HG02623 (cell line): Measurements from ENCODE around the gene CDHR3.
A peak's percentile ranks its signal among the peaks of the same experiment; 100 is the strongest.

Experiments
- ATAC-seq: cut with Tn5 transposase; IDR thresholded peaks from one replicate; pipeline ENCODE4 v1.9.1; 2021; ENCODE audit warnings: moderate library complexity; ENCODE audit not compliant: unreplicated experiment

CDHR3 gene

GRCh38 chr7:106045586-106045985 is 82.5 kb downstream of the CDHR3 start:
- ATAC-seq: no peak

- no peak for ATAC-seq
These were observed 84.1 kb downstream of the CDHR3 start for GRCh38 chr7:106047184-106047583.

- ATAC-seq: no peak
These were observed 85.0 kb downstream of the CDHR3 start for GRCh38 chr7:106047818-106048705.

GRCh38 chr7:106048706-106049020 is 85.6 kb downstream of the CDHR3 start:
- ATAC-seq: no peak

GRCh38 chr7:106049139-106049752 is 86.2 kb downstream of the CDHR3 start:
- no peak for ATAC-seq

GRCh38 chr7:106050002-106050745 is 87.1 kb downstream of the CDHR3 start:
- no peak for ATAC-seq

GRCh38 chr7:106050746-106051117 is 87.7 kb downstream of the CDHR3 start:
- no peak for ATAC-seq

- ATAC-seq: no peak
These were observed 89.6 kb downstream of the CDHR3 start for GRCh38 chr7:106052681-106053080.

GRCh38 chr7:106053109-106053508 is 90.0 kb downstream of the CDHR3 start:
- no peak for ATAC-seq

GRCh38 chr7:106054156-106054910 is 91.3 kb downstream of the CDHR3 start:
- ATAC-seq: no peak

- no peak for ATAC-seq
These were observed 92.0 kb downstream of the CDHR3 start for GRCh38 chr7:106054971-106055532.

GRCh38 chr7:106056513-106057203 is 93.6 kb downstream of the CDHR3 start:
- peak; percentile 47 for ATAC-seq

- ATAC-seq: no peak
These were observed 94.3 kb downstream of the CDHR3 start for GRCh38 chr7:106057204-106057961.

GRCh38 chr7:106057962-106058927 is 95.2 kb downstream of the CDHR3 start:
- peak; percentile 52 for ATAC-seq

- no peak for ATAC-seq
These were observed 95.9 kb downstream of the CDHR3 start for GRCh38 chr7:106058928-106059324.

GRCh38 chr7:106059556-106059955 is 96.5 kb downstream of the CDHR3 start:
- no peak for ATAC-seq

- no peak for ATAC-seq
These were observed 97.4 kb downstream of the CDHR3 start for GRCh38 chr7:106060394-106060920.
